ENCODE measurements around the gene VEGFC.

Gene VEGFC

GRCh38 chr4:176790398-176790797 is 2.3 kb downstream of the VEGFC start:
- no peak for TF ChIP-seq CTCF (IDR thresholded peaks at IDR 0.05; ENCODE audit: low read length, missing control alignments)
- H3K4me3 ChIP-seq (replicated peaks; ENCODE audit: low read depth, low read length): peak overlapping the region; percentile 85
- no peak for DNase-seq (ENCODE audit: low read depth)

GRCh38 chr4:176789955-176790354 is 2.8 kb downstream of the VEGFC start:
- DNase-seq (ENCODE audit: low read depth): peak; percentile 74
- peak overlapping the region; percentile 85 for H3K4me3 ChIP-seq (replicated peaks; ENCODE audit: low read depth, low read length)
- TF ChIP-seq CTCF (IDR thresholded peaks at IDR 0.05; ENCODE audit: low read length, missing control alignments): peak; percentile 74

- no peak for TF ChIP-seq CTCF (IDR thresholded peaks at IDR 0.05; ENCODE audit: low read length, missing control alignments)
- no peak for DNase-seq (ENCODE audit: low read depth)
- no peak overlapping the region for H3K4me3 ChIP-seq (replicated peaks; ENCODE audit: low read depth, low read length)
Measured at GRCh38 chr4:176788971-176789370, 3.8 kb downstream of the VEGFC start.

GRCh38 chr4:176788248-176788647 is 4.5 kb downstream of the VEGFC start:
- no peak for TF ChIP-seq CTCF (IDR thresholded peaks at IDR 0.05; ENCODE audit: low read length, missing control alignments)
- no peak overlapping the region for H3K4me3 ChIP-seq (replicated peaks; ENCODE audit: low read depth, low read length)

GRCh38 chr4:176784816-176785215 is 7.9 kb downstream of the VEGFC start:
- DNase-seq (ENCODE audit: low read depth): no peak
- H3K4me3 ChIP-seq (replicated peaks; ENCODE audit: low read depth, low read length): no peak overlapping the region
- no peak for TF ChIP-seq CTCF (IDR thresholded peaks at IDR 0.05; ENCODE audit: low read length, missing control alignments)

More at GRCh38 chr4:176788248-176788647, 4.5 kb downstream of the VEGFC start:
- DNase-seq (ENCODE audit: low read depth): no peak

GRCh38 chr4:176782794-176783193 is 9.9 kb downstream of the VEGFC start:
- no peak for TF ChIP-seq CTCF (IDR thresholded peaks at IDR 0.05; ENCODE audit: low read length, missing control alignments)
- DNase-seq (ENCODE audit: low read depth): no peak

GRCh38 chr4:176782191-176782590 is 10.5 kb downstream of the VEGFC start:
- no peak overlapping the region for H3K4me3 ChIP-seq (replicated peaks; ENCODE audit: low read depth, low read length)
- DNase-seq (ENCODE audit: low read depth): no peak
- TF ChIP-seq CTCF (IDR thresholded peaks at IDR 0.05; ENCODE audit: low read length, missing control alignments): no peak

More at GRCh38 chr4:176782794-176783193, 9.9 kb downstream of the VEGFC start:
- H3K4me3 ChIP-seq (replicated peaks; ENCODE audit: low read depth, low read length): no peak overlapping the region
